IPS-NIHi7 (cell line): ENCODE data around the gene MED27.
"Not testable (repeated sequence)": the region's sequence is repeated elsewhere in the genome, so short reads cannot be mapped to it uniquely, and the experiment has no call there.

Source experiments
- DNase-seq: peaks from one replicate; pipeline ENCODE4 v3.0.0; 2012; ENCODE audit warnings: mixed read lengths; ENCODE audit errors: extremely low spot score

MED27 gene

DNA sequence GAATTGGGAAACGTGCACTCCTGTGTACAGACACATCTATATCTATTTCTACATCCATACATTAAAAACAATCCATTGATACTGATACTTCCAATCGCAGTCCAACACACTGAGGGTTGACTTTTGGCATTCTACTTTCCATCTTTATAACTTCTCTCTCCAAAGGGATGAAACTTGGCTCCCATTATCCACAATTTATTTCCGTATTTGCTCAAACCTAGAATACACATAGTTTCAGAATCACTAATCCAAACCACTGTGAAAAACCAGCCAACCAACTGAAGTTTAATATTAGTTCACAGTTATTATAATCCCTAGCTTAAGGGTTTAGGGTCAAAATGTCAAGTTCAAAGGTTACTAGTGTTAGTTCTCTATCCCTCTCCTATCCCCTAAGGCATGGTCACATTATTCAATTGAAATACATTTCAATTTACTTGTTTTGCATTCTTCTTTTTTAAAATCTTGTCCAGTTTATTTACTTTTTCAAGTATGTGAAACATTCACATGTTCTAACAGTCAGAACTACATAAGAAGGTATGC is 156.5 kb downstream of the MED27 start:
- no peak for DNase-seq

DNA sequence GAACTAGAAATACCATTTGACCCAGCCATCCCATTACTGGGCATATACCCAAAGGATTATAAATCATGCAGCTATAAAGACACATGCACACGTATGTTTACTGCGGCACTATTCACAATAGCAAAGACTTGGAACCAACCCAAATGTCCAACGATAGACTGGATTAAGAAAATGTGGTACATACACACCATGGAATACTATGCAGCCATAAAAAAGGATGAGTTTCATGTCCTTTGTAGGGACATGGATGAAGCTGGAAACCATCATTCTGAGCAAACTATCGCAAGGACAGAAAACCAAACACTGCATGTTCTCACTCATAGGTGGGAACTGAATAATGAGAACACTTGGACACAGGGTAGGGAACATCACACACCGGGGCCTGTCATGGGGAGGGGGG is 158.0 kb downstream of the MED27 start:
- DNase-seq = not testable (repeated sequence)

DNA sequence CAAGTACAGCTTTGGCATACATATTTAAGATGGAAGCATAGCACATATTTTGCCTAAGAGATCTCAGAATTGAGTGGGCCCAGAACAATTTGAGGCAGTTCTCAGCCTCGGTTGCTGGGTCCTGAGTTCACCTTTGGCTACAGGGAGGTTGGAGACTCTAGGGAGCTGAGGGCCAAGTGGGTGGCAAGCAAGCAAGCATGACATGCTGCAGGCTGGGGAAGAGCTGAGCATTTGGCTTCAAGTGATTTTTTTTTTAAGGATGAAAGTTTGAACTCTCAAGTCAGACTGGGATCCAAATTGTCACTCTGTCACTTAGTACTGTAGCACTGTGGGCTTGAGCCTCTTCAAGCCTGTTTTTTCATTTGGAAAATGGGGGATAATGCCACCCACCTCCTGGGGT is 160.5 kb downstream of the MED27 start:
- DNase-seq = no peak

GRCh38 chr9:131918481-131918880 is 161.2 kb downstream of the MED27 start:
- DNase-seq = no peak

DNA sequence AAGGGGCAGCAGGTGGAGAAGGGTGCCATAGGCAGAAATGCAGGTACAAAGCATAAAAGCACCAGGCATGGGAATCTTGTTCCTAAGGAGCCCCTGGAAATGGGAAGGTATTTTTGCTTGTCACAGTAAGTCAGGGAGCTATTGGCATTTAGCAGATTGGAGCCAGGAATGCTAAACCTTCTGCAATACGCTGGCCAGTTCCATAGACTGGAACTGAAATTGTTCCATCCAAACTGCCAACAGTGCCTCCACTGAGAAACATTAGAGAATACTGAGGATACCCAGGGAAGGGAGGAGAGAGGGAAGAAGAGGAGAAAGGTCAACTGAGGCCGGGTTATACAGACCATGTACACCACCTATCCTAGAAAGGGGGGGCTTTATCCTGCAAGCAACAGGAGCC is 162.7 kb downstream of the MED27 start:
- DNase-seq = no peak

DNA sequence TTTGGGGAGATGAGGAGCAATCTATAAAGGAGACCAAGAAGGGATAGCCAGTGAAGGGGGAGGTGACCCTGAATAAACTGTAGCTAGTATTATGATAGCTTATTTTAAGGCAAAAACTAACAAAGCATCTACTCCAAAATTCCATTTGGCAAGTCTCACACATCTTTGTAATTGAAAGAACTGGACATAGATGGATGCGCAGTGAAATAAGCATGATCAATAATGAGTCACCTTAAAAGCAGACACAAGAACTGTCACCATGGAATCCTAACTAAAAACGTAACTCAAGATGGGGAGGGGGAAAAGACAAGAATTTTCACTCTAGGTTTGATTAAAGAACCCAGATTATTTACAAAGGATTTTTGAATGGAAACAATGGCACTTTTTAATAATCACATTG is 164.5 kb downstream of the MED27 start:
- DNase-seq = no peak

GRCh38 chr9:131912671-131913070 is 167.0 kb downstream of the MED27 start:
- DNase-seq = no peak

DNA sequence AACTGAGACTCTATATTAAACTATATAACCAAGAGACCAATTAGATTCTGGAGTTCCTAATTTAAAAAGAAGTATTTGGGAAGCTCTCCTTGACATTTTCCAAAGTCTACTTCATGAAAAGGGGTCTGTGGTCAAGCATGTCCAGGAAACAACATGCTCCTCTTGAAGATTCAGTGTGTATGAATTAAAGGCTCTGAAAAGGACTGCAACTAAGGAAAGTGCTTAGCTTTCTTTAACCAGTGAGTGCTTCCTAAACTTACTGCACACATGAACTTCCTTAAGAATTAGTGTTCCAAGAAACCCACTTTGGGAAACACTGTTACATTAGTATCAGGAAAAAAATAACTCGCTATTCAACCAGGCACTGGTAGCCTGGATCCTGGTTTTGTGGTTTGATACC is 167.6 kb downstream of the MED27 start:
- DNase-seq = no peak

DNA sequence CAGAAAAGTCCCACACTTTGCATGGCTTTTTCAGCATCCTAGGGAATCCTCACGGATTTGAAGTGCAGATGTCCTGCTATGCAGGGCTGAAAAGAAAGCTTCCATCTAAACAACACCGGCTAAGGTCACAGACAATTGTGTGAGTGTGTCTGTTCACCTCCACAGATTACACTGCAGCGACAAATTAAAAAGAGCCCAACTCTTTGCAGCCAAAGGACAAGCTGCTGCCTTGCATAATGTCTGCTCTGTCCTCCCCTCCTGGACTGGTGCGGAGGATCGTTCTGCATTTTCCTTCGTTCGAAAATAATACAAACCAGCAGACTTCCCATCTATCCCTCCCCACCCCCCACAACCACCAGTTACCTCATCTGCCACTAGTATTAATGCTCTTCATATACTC is 169.1 kb downstream of the MED27 start:
- DNase-seq = no peak

GRCh38 chr9:131905144-131905543 is 174.5 kb downstream of the MED27 start:
- no peak for DNase-seq

GRCh38 chr9:131899296-131900228 is 180.1 kb downstream of the MED27 start:
- DNase-seq = peak; percentile 68

- DNase-seq = no peak
Observed at GRCh38 chr9:131892902-131893500, 186.7 kb downstream of the MED27 start.

DNA sequence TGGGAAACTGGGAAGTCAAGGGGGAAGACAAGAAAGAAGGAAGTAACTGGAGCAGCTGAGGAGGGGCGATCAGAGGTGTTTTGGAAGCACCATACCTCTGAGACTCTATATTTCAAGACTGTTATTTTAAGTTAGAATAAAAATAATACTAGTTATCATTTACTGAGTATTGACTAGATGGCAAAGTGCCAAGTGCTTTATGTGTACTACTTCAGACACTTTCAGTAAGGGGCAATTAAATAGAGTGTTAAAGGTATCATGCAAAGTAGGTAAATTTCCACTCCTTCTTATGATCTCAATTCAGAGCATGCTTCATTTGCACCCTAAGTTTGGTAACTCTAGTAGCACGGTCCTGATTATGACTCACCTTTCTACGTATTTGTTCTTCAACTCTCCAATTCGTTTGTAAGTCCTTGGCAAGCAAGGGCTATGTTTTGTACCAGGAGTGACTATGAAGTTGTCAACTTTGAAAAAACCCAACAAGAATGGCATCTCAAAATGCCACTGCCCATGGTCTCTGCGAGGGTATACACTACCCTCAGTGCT is 187.4 kb downstream of the MED27 start:
- DNase-seq = no peak

GRCh38 chr9:131891598-131891997 is 188.1 kb downstream of the MED27 start:
- no peak for DNase-seq

GRCh38 chr9:131889437-131890251 is 190.0 kb downstream of the MED27 start:
- DNase-seq = peak; percentile 64

GRCh38 chr9:131888923-131889322 is 190.7 kb downstream of the MED27 start:
- DNase-seq = no peak

DNA sequence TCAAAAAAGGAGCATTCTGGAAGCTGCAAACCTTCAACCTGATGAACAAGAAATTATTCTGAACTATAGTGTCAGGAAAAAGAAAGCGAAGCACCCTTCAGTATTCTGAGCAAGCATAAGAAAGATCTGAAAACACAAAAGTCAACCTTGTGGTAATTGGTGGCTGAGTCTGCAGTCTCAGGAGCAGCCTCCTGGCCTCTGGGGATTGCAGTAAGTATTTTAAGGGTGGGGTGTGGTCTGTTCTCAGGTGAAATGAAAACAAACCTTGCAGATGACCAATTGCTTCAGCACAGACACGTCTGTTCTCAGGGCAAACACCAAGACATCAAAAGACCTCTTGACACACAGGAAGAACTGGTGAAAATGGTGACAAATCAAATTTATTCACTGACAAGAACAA is 192.0 kb downstream of the MED27 start:
- no peak for DNase-seq

GRCh38 chr9:131886826-131887225 is 192.8 kb downstream of the MED27 start:
- DNase-seq = no peak

- DNase-seq = no peak
Observed at GRCh38 chr9:131885144-131885609, 194.5 kb downstream of the MED27 start.

DNA sequence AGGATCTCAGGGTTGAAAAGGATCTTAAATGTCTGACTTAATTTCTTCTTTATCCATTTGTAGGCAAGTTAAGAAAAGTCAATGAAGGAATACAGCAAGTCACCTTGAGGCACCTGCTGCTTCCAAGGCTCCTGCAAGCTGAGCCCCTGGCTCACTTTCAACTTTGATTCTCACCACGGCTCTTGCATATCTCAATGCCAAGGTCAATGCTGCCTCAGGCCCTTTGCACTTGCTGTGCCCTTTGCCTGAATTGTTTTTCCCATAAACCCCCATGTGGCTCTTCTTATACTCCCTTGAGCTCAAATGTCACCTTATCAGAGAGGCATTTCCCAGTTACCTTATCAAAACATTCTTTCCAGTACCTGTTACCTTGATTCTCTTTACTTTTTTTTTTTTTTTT is 195.4 kb downstream of the MED27 start:
- no peak for DNase-seq

DNA sequence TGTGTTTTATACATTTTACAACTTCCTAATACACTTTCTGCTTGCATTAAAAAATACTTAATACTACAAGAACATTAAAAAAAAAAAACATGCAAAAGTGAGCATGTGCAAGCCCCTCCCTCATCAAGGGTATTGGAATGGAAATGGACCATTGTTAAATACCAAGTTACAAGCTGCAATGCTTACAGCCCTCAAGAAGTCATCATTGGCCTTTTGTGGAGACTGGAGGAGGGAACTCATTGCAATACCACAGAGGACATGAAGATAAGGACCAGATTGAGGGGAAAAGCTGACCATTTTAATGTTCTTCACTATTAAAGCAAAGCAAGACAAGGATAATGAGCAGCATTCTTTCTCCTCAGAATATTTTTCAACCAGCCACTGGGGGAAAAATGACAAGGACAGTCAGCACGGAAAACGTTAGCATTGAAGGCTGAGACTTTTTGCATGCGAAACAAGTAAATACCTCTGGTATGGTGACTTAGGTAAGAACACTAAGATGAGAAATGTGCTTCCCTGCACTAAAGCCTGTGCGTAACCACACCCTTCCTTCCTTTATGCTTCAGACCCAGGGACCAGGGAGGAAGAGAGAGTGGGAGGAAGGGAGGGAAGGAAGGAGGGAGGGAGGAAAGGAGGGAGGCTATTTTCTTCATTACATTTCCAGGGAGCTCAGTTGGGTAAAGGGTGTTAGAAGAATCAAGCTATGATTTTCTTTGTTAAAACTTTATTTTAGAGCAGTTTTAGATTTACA is 198.7 kb downstream of the MED27 start:
- no peak for DNase-seq
